GM12874 (cell line): ENCODE data around the gene HYAL3.

Experiments
- TF ChIP-seq, protein P1 (sequence below): IDR thresholded peaks from 2 replicates; pipeline ENCODE4 v1.5.1; 2011; ENCODE audit warnings: low read depth, mild to moderate bottlenecking, control low read depth, low read length, moderate library complexity; ENCODE audit not compliant: insufficient read depth

The HYAL3 gene

DNA sequence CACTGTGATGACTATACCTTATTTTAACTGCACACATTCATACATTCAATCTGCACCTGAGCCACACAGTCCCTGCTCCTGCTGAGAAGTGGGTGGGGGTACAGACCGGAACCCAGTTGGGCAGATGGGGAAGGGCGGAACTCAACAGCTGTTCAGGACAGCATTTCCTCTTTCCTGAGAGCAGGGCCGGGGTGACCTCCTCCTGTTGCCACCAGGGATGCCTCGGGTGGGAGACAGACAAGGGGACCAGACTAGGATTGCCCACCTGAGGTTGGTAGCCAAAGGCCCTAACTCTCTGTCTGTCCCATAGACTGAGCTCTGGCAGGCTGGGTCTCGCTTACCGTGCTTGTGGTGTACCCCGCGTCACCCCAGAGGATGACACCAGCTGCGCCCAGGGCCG, 19.4 kb upstream of the HYAL3 start:
- TF ChIP-seq, protein P1, sequence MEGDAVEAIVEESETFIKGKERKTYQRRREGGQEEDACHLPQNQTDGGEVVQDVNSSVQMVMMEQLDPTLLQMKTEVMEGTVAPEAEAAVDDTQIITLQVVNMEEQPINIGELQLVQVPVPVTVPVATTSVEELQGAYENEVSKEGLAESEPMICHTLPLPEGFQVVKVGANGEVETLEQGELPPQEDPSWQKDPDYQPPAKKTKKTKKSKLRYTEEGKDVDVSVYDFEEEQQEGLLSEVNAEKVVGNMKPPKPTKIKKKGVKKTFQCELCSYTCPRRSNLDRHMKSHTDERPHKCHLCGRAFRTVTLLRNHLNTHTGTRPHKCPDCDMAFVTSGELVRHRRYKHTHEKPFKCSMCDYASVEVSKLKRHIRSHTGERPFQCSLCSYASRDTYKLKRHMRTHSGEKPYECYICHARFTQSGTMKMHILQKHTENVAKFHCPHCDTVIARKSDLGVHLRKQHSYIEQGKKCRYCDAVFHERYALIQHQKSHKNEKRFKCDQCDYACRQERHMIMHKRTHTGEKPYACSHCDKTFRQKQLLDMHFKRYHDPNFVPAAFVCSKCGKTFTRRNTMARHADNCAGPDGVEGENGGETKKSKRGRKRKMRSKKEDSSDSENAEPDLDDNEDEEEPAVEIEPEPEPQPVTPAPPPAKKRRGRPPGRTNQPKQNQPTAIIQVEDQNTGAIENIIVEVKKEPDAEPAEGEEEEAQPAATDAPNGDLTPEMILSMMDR = no peak

DNA sequence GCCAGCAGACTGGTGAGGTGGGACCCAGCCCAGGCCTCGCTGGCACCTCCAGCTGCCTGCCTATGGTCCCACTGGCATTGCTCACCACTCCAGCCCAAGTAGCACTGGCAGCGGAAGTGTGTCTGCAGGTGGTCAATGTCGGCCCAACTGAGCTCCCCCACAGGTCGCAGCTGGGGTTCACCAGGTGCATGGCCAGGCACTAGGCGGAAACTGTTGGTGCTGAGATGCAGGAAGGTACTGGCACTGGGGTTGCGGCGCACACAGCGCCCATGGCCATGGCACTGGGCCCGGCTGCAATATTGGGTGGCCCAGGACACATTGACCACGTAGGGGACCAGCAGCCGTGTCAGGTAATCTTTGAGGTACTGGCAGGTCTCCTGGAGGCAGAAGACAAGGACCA, 19.0 kb upstream of the HYAL3 start:
- TF ChIP-seq, protein P1 = no peak

DNA sequence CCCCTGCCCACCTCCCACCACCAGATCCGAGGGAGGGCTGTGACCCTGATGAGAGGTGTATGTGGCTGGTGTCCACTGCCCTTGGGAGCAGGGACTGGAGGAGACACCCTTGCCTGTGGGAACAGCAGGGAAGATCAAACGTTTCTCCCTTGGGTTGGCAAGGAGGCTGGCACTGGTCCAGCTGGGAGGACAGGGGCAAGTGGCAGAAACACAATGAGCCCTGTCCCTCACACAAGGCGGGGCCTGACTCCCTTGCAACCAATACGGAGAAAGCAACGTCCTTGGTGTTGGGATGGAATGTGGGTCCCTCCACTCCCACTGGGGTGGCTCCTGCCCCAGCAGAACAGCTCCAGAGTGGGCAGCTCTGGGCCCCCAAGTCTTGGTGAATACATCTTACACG, 18.1 kb upstream of the HYAL3 start:
- TF ChIP-seq, protein P1 = no peak

DNA sequence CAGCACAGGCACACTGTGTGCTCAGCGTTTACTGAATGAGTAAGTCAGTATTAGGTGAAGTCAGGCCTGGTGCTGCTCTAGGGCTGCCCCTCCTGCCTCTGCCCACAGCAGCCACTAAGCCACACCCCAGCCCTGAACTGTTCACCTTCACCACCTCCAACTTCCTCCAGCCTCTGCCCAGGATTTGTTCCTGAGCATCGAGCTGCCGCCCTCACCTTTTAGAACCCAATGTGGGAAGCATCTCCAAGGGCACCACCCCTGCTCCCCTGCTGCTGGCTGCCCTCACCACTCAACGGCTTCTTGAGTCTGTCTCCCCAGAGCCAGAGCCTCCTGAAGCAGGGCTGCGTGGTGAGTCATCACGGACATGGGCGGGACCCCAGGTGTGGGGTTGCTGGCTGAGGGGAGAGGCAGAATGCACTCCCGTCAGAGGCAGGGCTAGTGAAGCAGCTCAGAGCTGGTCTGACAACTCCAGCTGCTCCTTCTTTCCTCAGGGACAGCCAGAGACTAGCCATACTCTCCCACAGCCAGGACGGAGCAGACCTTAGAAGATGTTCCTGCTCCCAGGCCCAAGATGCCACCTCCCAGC, 17.5 kb upstream of the HYAL3 start:
- TF ChIP-seq, protein P1 = no peak

DNA sequence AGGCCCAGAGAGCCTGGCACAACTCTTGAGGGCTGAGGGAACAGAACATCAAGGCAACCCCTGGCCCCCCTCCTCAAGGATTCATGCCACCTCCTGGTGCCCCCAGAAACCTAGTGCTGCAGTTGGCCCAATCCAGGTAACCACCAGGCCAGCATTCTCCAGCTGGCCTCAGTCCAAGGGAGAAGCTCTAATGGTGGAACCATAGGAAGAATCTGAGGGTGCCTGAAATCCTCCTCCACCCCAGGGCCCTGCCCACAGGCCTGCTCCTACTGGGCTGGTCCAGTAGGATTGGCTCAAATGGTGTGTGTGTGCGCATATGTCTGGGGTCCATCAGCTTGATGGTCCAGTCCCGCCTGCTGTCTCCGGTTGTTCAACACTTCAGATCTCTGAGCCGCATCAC, 15.6 kb upstream of the HYAL3 start:
- TF ChIP-seq, protein P1 = no peak

DNA sequence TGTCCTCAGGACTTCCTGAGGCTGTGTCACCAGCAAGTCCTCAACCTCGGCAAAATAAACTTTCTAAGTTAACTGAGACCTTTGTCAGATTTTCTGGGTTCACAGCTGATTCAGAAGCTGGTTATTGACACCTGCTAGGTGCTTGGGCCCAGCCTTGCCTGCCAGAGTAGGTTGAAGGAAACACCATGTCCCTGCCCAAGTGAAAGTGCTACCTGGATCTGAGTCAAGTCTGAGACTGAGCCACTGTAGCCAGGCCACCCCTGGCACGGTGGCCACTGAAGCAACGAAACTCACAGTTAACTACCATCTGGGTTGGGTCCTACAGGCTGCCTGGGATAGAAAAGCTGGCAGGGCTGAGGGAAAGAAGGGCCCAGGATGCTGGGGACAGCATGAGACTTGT, 15.1 kb upstream of the HYAL3 start:
- TF ChIP-seq, protein P1 = no peak

DNA sequence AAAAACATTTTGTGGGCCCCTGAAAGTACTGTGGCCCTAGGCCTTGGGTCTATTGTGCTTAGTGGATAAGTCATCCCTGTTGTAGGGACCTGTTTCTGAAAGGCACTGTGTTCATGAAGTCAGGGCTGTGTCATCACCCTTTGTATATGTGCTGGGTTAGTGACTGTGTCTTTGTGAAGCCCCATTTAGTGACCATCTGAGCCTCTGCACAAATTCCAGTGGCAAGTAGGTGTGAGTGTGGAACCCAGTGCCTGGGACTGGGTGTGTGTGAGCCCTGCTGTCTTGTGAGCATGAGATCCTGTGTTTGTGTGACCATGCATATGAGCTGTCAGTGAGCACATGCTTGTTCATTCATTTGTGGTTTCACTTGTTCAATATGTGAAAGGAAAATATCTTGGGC, 5.4 kb upstream of the HYAL3 start:
- TF ChIP-seq, protein P1 = no peak
